GM19372 (cell line): ENCODE results near the gene PRSS3.
A peak's percentile ranks its signal among the peaks of the same experiment; 100 is the strongest.
"Not testable (repeated sequence)": the region's sequence is repeated elsewhere in the genome, so short reads cannot be mapped to it uniquely, and the experiment has no call there.

Source experiments
- ATAC-seq: cut with Tn5 transposase; IDR thresholded peaks from one replicate; pipeline ENCODE4 v1.9.1; 2021; ENCODE audit warnings: mild to moderate bottlenecking, low read depth, moderate library complexity; ENCODE audit not compliant: unreplicated experiment

Gene PRSS3

GRCh38 chr9:33816327-33817252 lies 21.2 kb downstream of the PRSS3 start, which contains the start of gene UBE2R2:
TSS of gene UBE2R2 (plus strand) at chr9:33817160. CDS start at chr9:33817758, 598 bp downstream.
- ATAC-seq = peak; percentile 47

GRCh38 chr9:33817327-33818166 lies 22.2 kb downstream of the PRSS3 start:
- peak; percentile 28 for ATAC-seq

GRCh38 chr9:33818167-33818846 lies 22.9 kb downstream of the PRSS3 start:
- ATAC-seq = peak; percentile 9

- ATAC-seq = no peak
Measured at GRCh38 chr9:33818847-33819500, 23.6 kb downstream of the PRSS3 start.

GRCh38 chr9:33820231-33820745 lies 24.9 kb downstream of the PRSS3 start:
- no peak for ATAC-seq

GRCh38 chr9:33823801-33824200 lies 28.4 kb downstream of the PRSS3 start:
- no peak for ATAC-seq

GRCh38 chr9:33827285-33827684 lies 31.9 kb downstream of the PRSS3 start:
- ATAC-seq = not testable (repeated sequence)

GRCh38 chr9:33829641-33830230 lies 34.4 kb downstream of the PRSS3 start:
- not testable (repeated sequence) for ATAC-seq

GRCh38 chr9:33835625-33836260 lies 40.4 kb downstream of the PRSS3 start:
- ATAC-seq = no peak

- not testable (repeated sequence) for ATAC-seq
Measured at GRCh38 chr9:33836261-33836660, 40.9 kb downstream of the PRSS3 start.

GRCh38 chr9:33837138-33837537 lies 41.8 kb downstream of the PRSS3 start:
- no peak for ATAC-seq

- ATAC-seq = no peak
Measured at GRCh38 chr9:33840381-33840780, 45.0 kb downstream of the PRSS3 start.

- no peak for ATAC-seq
Measured at GRCh38 chr9:33843312-33843961, 48.1 kb downstream of the PRSS3 start.

GRCh38 chr9:33846231-33846630 lies 50.9 kb downstream of the PRSS3 start:
- no peak for ATAC-seq

- not testable (repeated sequence) for ATAC-seq
Measured at GRCh38 chr9:33847894-33848205, 52.5 kb downstream of the PRSS3 start.
